Measurements from ENCODE around the gene HLA-DRA.
A peak's percentile ranks its signal among the peaks of the same experiment; 100 is the strongest.

The HLA-DRA gene

GRCh38 chr6:32439602-32440214 lies at the start of gene HLA-DRA:
Gene HLA-DRA, plus strand, starts transcription at chr6:32439887. Its CDS starts 64 bp downstream, at chr6:32439951.
- Histone ChIP-seq H3K4me1 (ENCODE audit: control insufficient read depth, insufficient read depth, low read length) (no peaks in the 10 kb centered on the region), H3K4me3 (ENCODE audit: low read length) (peak within 1 kb of the TSS; percentile 61), H3K27me3 (replicated peaks; ENCODE audit: control insufficient read depth, insufficient read depth, low read length) (peaks cover 4% of the 10 kb centered on the region), H3K36me3 (ENCODE audit: control insufficient read depth, insufficient read depth, low read length, severe bottlenecking) (no peaks in the 10 kb centered on the region), H3K9ac (ENCODE audit: low read length) (no peak within 1 kb of the TSS), H3K9me3 (ENCODE audit: control insufficient read depth, low read length) (no peaks in the 10 kb centered on the region)
- peak; percentile 70 for DNase-seq (ENCODE audit: low read depth)

DNA sequence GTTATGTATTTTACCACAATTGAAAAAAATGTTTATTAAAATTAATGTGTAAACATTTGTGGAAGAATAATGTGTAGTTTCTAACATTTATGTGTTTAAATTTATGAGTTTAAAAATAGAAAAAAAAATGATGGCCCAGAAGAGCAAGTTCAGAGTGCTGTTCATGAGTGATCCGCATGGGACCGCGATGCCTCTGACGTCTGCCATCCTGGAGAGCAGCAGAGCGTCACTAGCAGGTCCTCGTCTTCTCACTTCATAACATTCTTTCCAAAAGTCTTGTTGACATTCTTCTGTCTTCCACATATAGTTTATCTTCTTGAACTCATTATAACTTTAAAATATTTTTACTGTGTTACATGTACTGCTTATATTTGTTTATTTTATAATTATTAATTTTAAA lies 48.2 kb upstream of the HLA-DRA start:
- no peaks in the 10 kb centered on the region for H3K9me3 ChIP-seq (ENCODE audit: control insufficient read depth, low read length)
- H3K4me3 ChIP-seq (ENCODE audit: low read length), result no peak overlapping the region
- no peaks in the 10 kb centered on the region for H3K36me3 ChIP-seq (ENCODE audit: control insufficient read depth, insufficient read depth, low read length, severe bottlenecking)
- no peaks in the 10 kb centered on the region for H3K4me1 ChIP-seq (ENCODE audit: control insufficient read depth, insufficient read depth, low read length)
- H3K27me3 ChIP-seq (replicated peaks; ENCODE audit: control insufficient read depth, insufficient read depth, low read length), result peaks cover 7% of the 10 kb centered on the region
- H3K9ac ChIP-seq (ENCODE audit: low read length), result no peak overlapping the region
- no peak for DNase-seq (ENCODE audit: low read depth)

DNA sequence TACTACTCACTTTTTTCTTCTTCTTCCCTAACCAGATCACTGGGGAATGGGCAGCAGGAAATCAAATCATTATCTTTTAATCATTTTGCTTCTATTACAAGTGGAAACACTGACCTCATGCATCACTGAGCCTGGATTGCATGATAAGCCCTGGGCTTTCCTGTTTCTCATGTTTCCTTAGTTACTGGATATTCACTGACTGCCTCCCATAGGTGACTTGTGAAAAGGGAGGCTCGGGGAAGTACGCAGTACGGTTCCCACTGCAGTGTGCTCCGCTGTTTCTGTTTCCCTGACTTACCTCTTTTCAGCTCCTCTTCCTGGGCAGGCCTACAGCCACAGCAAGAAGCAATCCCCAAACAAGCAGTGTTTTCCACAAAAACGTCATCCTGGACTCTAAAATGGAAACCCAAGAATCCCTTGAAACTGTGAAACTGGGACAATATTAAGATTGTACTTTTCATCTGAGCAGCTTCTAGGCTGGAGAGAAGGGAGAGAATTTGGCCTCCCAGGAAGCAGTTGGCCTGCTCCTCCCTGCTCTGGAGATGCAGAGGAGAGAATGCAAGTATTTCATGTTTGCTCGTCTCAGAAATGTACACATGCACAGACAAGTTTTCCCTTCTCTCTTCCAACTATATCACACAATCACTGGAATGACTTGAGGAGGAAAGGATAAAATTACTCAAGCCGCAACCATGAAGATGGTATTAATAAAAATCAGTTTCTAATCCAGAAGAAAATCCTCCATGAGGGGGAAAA lies 45.8 kb upstream of the HLA-DRA start:
- peak; percentile 7 for DNase-seq (ENCODE audit: low read depth)
- Histone ChIP-seq H3K4me3 (ENCODE audit: low read length) (no peak overlapping the region), H3K36me3 (ENCODE audit: control insufficient read depth, insufficient read depth, low read length, severe bottlenecking) (no peaks in the 10 kb centered on the region), H3K9me3 (ENCODE audit: control insufficient read depth, low read length) (no peaks in the 10 kb centered on the region), H3K9ac (ENCODE audit: low read length) (no peak overlapping the region), H3K4me1 (ENCODE audit: control insufficient read depth, insufficient read depth, low read length) (no peaks in the 10 kb centered on the region), H3K27me3 (replicated peaks; ENCODE audit: control insufficient read depth, insufficient read depth, low read length) (no peaks in the 10 kb centered on the region)

GRCh38 chr6:32396028-32396427 lies 43.7 kb upstream of the HLA-DRA start:
- no peaks in the 10 kb centered on the region for H3K36me3 ChIP-seq (ENCODE audit: control insufficient read depth, insufficient read depth, low read length, severe bottlenecking)
- H3K9ac ChIP-seq (ENCODE audit: low read length), result no peak overlapping the region
- no peaks in the 10 kb centered on the region for H3K9me3 ChIP-seq (ENCODE audit: control insufficient read depth, low read length)
- no peaks in the 10 kb centered on the region for H3K4me1 ChIP-seq (ENCODE audit: control insufficient read depth, insufficient read depth, low read length)
- peaks cover 5% of the 10 kb centered on the region for H3K27me3 ChIP-seq (replicated peaks; ENCODE audit: control insufficient read depth, insufficient read depth, low read length)
- no peak overlapping the region for H3K4me3 ChIP-seq (ENCODE audit: low read length)
- no peak for DNase-seq (ENCODE audit: low read depth)

DNA sequence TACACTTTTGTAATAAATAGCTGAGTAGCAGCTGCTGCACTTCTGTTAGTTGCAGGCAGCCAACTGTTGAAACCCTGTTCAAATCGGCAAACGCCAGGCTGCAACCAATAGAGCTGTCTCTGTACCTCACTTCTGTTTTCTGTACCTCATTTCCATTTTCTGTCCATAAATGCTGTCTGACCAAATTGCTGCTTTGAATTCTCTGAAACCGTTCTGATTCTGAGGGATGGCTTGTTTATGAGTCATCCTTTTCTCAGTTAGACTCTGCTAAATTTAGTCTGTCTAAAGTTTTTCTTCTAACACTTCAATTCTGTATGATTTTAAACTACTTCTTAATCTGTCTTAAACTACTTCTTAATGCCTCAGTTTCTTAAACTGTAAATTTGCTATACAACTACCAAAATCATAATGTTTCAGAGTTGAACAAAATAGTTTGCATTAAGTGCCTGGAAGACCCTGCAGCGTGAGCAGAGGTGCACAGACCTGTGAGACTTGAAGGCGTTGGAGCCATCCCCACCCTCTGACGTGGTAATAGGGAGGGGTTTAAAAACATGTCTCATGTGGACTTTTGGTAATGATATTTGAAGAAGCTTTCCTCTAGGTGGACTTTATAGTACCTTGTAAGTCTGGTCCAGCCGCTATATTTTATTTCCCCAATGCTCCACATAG lies 42.3 kb upstream of the HLA-DRA start:
- Histone ChIP-seq H3K9ac (ENCODE audit: low read length) (no peak overlapping the region), H3K4me3 (ENCODE audit: low read length) (no peak overlapping the region), H3K9me3 (ENCODE audit: control insufficient read depth, low read length) (no peaks in the 10 kb centered on the region), H3K27me3 (replicated peaks; ENCODE audit: control insufficient read depth, insufficient read depth, low read length) (peaks cover 5% of the 10 kb centered on the region), H3K4me1 (ENCODE audit: control insufficient read depth, insufficient read depth, low read length) (no peaks in the 10 kb centered on the region), H3K36me3 (ENCODE audit: control insufficient read depth, insufficient read depth, low read length, severe bottlenecking) (no peaks in the 10 kb centered on the region)
- no peak for DNase-seq (ENCODE audit: low read depth)

- peaks cover 43% of the 10 kb centered on the region for H3K27me3 ChIP-seq (replicated peaks; ENCODE audit: control insufficient read depth, insufficient read depth, low read length)
- H3K9ac ChIP-seq (ENCODE audit: low read length), result no peak overlapping the region
- no peaks in the 10 kb centered on the region for H3K9me3 ChIP-seq (ENCODE audit: control insufficient read depth, low read length)
- no peaks in the 10 kb centered on the region for H3K4me1 ChIP-seq (ENCODE audit: control insufficient read depth, insufficient read depth, low read length)
- DNase-seq (ENCODE audit: low read depth), result no peak
- H3K4me3 ChIP-seq (ENCODE audit: low read length), result no peak overlapping the region
- no peaks in the 10 kb centered on the region for H3K36me3 ChIP-seq (ENCODE audit: control insufficient read depth, insufficient read depth, low read length, severe bottlenecking)
Measured at GRCh38 chr6:32401284-32401963, 38.3 kb upstream of the HLA-DRA start.

DNA sequence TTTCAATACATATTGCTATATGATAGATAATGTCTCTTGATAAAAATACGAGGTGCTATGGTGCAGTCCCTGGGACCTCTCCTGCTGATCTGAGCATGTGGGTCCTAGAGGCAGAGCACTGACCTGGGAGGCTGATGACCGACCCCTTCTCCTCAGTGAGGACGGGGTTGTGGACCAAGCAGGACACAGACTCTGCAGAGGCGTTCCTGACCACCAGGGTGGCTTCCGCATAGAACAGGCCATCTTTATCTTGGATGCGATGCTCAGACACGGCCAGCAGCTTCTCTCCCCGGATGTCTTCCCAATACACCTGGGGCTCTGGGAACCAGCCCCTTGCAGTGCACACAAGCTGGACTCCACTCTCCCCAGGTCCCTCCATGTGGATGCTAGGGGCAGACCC lies 36.9 kb upstream of the HLA-DRA start:
- peaks cover 56% of the 10 kb centered on the region for H3K27me3 ChIP-seq (replicated peaks; ENCODE audit: control insufficient read depth, insufficient read depth, low read length)
- no peaks in the 10 kb centered on the region for H3K36me3 ChIP-seq (ENCODE audit: control insufficient read depth, insufficient read depth, low read length, severe bottlenecking)
- no peak overlapping the region for H3K9ac ChIP-seq (ENCODE audit: low read length)
- no peak overlapping the region for H3K4me3 ChIP-seq (ENCODE audit: low read length)
- H3K4me1 ChIP-seq (ENCODE audit: control insufficient read depth, insufficient read depth, low read length), result no peaks in the 10 kb centered on the region
- no peak for DNase-seq (ENCODE audit: low read depth)
- H3K9me3 ChIP-seq (ENCODE audit: control insufficient read depth, low read length), result no peaks in the 10 kb centered on the region

GRCh38 chr6:32405656-32406055 lies 34.0 kb upstream of the HLA-DRA start:
- Histone ChIP-seq H3K36me3 (ENCODE audit: control insufficient read depth, insufficient read depth, low read length, severe bottlenecking) (no peaks in the 10 kb centered on the region), H3K4me3 (ENCODE audit: low read length) (no peak overlapping the region), H3K27me3 (replicated peaks; ENCODE audit: control insufficient read depth, insufficient read depth, low read length) (peaks cover 64% of the 10 kb centered on the region), H3K4me1 (ENCODE audit: control insufficient read depth, insufficient read depth, low read length) (no peaks in the 10 kb centered on the region), H3K9me3 (ENCODE audit: control insufficient read depth, low read length) (no peaks in the 10 kb centered on the region), H3K9ac (ENCODE audit: low read length) (no peak overlapping the region)
- no peak for DNase-seq (ENCODE audit: low read depth)

GRCh38 chr6:32406197-32406596 lies 33.5 kb upstream of the HLA-DRA start:
- H3K27me3 ChIP-seq (replicated peaks; ENCODE audit: control insufficient read depth, insufficient read depth, low read length), result peaks cover 69% of the 10 kb centered on the region

GRCh38 chr6:32406857-32407256 lies 32.8 kb upstream of the HLA-DRA start, which contains the start of gene BTNL2:
Gene BTNL2, minus strand, starts transcription at chr6:32407181. Its CDS starts 58 bp downstream, at chr6:32407123.
- Histone ChIP-seq H3K27me3 (replicated peaks; ENCODE audit: control insufficient read depth, insufficient read depth, low read length) (peaks cover 73% of the 10 kb centered on the region), H3K4me3 (ENCODE audit: low read length) (no peak within 1 kb of the TSS), H3K9me3 (ENCODE audit: control insufficient read depth, low read length) (no peaks in the 10 kb centered on the region), H3K36me3 (ENCODE audit: control insufficient read depth, insufficient read depth, low read length, severe bottlenecking) (no peaks in the 10 kb centered on the region), H3K9ac (ENCODE audit: low read length) (no peak within 1 kb of the TSS), H3K4me1 (ENCODE audit: control insufficient read depth, insufficient read depth, low read length) (no peaks in the 10 kb centered on the region)
- no peak for DNase-seq (ENCODE audit: low read depth)

More at GRCh38 chr6:32406197-32406596, 33.5 kb upstream of the HLA-DRA start:
- Histone ChIP-seq H3K4me1 (ENCODE audit: control insufficient read depth, insufficient read depth, low read length) (no peaks in the 10 kb centered on the region), H3K9ac (ENCODE audit: low read length) (no peak overlapping the region), H3K36me3 (ENCODE audit: control insufficient read depth, insufficient read depth, low read length, severe bottlenecking) (no peaks in the 10 kb centered on the region), H3K4me3 (ENCODE audit: low read length) (no peak overlapping the region), H3K9me3 (ENCODE audit: control insufficient read depth, low read length) (no peaks in the 10 kb centered on the region)
- DNase-seq (ENCODE audit: low read depth), result no peak

DNA sequence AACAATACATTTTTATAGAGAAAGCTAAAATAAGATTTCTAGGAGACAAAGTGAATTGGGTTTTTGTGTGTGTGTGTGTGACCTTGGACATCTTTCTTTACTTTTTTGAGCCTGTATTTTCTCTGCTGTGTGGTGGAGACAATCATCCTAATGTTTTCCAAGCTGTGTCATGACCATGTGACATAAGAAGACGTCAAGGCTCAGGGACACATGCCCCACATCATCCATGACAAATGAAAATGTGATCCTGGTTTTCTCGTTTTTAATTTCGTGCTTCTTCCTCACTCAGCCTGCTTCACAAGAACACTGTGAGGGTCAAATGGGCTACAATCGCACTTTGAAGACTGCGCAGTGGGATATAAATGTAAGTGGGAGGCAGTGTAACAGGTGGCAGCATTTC lies 28.8 kb upstream of the HLA-DRA start:
- H3K9ac ChIP-seq (ENCODE audit: low read length), result no peak overlapping the region
- DNase-seq (ENCODE audit: low read depth), result no peak
- peaks cover 69% of the 10 kb centered on the region for H3K27me3 ChIP-seq (replicated peaks; ENCODE audit: control insufficient read depth, insufficient read depth, low read length)
- H3K9me3 ChIP-seq (ENCODE audit: control insufficient read depth, low read length), result no peaks in the 10 kb centered on the region
- H3K36me3 ChIP-seq (ENCODE audit: control insufficient read depth, insufficient read depth, low read length, severe bottlenecking), result no peaks in the 10 kb centered on the region
- no peak overlapping the region for H3K4me3 ChIP-seq (ENCODE audit: low read length)
- H3K4me1 ChIP-seq (ENCODE audit: control insufficient read depth, insufficient read depth, low read length), result no peaks in the 10 kb centered on the region
